GM18951 (cell line): ENCODE results near the gene EPHX1.

Experiments used
- POLR2A ChIP-seq: IDR thresholded peaks from 4 replicates; pipeline ENCODE4 v1.6.1; 2011; ENCODE audit warnings: mild to moderate bottlenecking; ENCODE audit not compliant: insufficient read length, insufficient read depth; ENCODE audit errors: extremely low read depth
- in situ Hi-C: fragments of 300-500 bp; cut with MboI; formaldehyde crosslinking; loops from one replicate; pipeline ENCODE4 v1.12.0; 2022; ENCODE audit warnings: low sequenced_read_pairs, mixed read lengths, inconsistent platforms; ENCODE audit not compliant: unreplicated experiment

The EPHX1 gene

DNA sequence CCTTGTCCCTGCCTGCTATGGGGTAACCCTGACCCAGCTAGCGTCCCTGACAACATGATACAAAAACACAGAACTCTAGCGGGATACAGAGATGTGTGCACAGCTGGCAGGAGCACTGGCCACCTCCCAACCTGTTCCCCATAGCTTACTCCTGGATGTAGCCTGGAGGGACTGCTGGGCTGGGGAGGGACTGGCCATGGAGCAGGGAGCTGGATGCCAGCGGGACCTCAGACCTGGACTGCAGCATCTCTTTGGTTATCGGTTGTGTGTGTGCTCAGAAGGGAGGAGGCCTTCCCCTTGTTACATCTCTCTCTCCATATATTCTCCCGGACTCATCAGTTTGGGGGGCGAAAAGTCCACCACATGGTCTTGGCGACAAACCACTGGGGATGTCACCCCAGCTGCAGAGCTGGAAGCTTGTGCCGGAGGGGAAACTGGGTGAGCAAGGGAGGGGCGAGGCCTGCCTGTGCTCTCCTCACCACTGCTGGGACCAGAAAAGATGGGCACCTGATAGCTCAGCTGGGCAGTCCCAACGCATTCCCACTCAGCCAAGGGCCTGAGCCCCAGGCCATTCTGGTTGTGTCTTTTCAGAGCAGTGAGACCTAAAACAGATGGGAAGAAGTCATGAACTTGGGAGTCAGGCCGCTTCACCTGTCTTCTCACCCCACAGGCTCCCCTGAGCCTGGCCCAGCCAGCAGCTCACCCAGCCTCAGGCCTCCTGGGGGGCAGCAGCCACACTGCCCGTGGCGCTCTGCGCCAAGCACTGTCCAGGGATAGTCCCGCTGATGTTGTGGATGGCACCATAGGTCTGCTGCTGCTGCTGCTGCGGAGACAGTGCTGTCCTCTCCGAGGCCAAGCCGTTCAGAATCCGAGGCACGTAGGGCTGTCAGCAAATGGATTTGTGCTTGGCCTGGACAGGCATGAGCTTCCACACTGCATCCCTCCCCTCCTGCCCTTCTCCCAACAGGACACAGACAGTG is 36.7 kb downstream of the EPHX1 start:
- in situ Hi-C loops, result no loop called here
- TF ChIP-seq POLR2A, result no peak

GRCh38 chr1:225847610-225848009 is 37.7 kb downstream of the EPHX1 start:
- TF ChIP-seq POLR2A, result no peak
- in situ Hi-C loops, result no loop called here

- in situ Hi-C loops, result no loop called here
- no peak for TF ChIP-seq POLR2A
Measured at GRCh38 chr1:225848030-225848955, 38.4 kb downstream of the EPHX1 start.

- in situ Hi-C loops, result no loop called here
- TF ChIP-seq POLR2A, result no peak
Measured at GRCh38 chr1:225849925-225850324, 40.0 kb downstream of the EPHX1 start.

DNA sequence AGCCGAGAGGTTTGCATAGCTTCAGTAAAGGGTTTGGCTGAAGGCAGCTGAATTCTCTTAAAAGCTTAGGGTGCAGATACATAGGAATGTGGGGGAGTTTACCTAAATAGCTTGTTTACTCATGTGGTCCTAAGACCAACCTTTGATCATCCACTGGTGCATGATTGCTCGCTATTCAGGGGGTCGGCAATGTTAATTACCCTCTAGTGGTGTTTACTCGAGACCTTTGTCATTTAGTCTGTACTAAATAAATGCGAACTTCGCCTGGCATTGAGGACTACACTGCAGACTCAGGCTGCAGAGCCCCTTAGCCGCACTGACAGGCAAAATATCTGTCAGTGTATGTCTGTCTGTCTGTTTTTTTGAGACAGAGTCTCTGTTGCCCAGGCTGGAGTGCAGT is 40.4 kb downstream of the EPHX1 start:
- in situ Hi-C loops, result no loop called here
- TF ChIP-seq POLR2A, result no peak

GRCh38 chr1:225851805-225852204 is 41.9 kb downstream of the EPHX1 start:
- TF ChIP-seq POLR2A, result no peak
- in situ Hi-C loops, result no loop called here

- in situ Hi-C loops, result no loop called here
- no peak for TF ChIP-seq POLR2A
Measured at GRCh38 chr1:225852413-225853124, 42.6 kb downstream of the EPHX1 start.

DNA sequence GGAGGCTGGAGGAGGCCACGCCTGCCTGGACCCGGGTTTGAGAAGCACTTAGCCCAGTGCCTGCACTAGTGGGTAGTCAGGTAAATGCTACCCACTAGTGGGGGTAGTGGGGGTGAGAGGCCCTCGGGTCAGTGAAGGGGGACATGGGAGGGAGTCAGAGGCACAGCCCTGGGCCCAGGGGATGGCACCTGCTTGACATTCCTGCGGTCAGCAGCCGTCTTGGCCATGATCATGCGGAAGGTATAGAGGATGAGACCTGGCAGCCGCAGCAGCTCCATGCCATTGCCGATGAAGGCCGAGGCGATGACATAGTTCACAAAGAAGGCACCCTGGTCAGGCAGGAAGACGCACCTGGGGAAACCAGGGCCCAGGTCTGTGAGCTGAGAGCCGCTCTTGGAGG is 43.5 kb downstream of the EPHX1 start:
- in situ Hi-C loops, result no loop called here
- no peak for TF ChIP-seq POLR2A

DNA sequence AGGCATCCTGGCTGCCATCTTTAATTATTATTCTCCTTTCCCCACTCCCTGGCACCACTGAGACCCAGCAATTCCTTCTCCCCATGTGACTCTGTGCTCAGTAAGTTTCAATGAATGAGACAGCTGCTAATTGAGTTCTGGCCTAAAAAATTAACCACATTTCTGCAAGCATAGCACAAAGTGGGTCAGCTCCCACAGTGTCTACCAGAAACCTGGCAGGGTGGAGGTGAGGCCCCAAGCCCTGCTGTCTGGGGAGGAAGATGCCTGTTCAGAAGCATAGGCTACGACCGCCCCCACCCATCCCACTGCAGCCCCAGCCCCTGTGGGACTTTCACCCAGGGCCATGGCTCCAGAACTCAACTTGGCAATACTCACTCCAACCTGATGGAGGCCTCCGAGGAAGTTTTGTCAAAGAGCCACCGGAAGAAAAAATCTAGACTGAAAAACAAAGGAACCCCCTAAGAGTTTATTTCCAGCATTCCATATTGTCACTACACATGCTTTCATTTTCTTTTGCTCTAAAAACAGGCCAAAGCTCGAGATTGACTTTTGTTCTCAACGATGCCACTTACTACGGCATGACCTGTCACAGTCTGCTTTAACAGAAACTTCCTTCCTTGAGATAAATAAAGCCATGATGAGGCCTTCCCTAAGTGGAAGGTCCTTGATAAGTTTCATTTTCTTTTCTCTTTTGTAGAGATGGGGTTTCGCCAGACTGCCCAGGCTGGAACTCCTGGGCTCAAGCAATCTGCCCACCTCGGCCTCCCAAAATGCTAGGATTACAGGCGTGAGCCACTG is 45.8 kb downstream of the EPHX1 start:
- in situ Hi-C loops, result no loop called here
- no peak for TF ChIP-seq POLR2A

- in situ Hi-C loops, result no loop called here
- no peak for TF ChIP-seq POLR2A
Measured at GRCh38 chr1:225857256-225857655, 47.3 kb downstream of the EPHX1 start.

DNA sequence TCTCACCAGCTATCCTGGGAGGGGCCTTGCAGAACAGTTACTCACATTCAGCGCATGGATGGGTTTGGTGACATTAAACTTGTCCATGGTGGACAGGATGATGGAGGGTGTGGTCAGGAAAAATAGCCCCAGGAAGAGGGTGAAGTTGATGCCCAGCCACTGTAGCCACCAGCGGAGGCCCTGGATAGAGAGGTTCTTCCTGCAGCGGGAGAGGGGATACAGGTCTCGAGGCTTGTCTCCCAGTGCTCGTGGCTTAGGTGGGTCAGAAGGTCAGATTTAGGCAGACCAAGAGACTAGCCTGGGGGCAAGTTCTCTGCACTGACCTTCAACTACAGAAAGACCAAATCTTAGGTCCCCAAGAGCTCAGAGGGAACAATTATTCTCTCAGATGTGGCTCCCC is 49.2 kb downstream of the EPHX1 start:
- TF ChIP-seq POLR2A, result no peak
- in situ Hi-C loops, result no loop called here

DNA sequence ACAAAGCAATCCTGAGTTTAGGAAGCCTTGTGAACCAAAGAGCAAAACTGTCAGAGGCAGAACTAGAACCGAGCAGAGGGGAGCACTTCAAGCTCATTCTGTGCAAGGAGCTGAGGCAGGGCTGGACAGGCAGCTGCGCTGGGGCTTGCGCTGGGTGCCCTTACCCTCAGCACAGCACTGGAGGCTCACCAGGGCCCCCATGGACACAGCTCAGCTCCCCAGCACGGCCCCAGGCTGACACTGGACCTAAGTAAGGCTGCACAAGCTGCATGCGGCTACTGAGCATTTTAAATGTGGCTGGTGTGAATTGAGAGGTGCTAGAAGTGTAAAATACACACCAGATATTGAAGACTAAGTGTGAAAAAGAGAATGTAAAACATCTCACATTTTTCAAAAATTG is 50.2 kb downstream of the EPHX1 start:
- in situ Hi-C loops, result no loop called here

More for the DNA sequence above, 50.2 kb downstream of the EPHX1 start:
- TF ChIP-seq POLR2A, result no peak
